Measurements from ENCODE around the gene PRKAR2B.
"Not testable (repeated sequence)": the region's sequence is repeated elsewhere in the genome, so short reads cannot be mapped to it uniquely, and the experiment has no call there.

PRKAR2B gene

DNA sequence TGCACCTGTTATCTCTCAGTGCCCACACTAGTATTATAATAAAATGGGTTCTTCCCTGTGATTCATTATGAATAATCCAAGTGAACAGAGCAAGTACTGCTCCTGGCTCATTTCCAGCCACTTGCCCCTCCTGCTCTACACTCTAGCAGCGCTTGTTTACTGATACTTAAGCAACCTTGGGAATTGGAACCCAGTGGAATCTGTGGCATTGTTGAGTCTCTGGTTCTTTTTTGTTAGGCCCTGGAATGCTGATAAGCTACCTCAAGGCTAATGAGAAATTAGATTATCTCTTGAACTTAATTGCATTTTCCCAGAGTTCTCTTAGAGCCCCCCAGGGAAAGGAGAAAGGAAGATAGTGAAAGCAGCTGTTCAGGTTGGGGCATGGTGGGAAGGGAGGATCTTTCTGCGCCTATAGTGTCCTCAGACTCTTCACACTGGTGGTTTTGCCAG lies 34.0 kb downstream of the PRKAR2B start:
- DNase-seq (ENCODE audit: low read depth): no peak

DNA sequence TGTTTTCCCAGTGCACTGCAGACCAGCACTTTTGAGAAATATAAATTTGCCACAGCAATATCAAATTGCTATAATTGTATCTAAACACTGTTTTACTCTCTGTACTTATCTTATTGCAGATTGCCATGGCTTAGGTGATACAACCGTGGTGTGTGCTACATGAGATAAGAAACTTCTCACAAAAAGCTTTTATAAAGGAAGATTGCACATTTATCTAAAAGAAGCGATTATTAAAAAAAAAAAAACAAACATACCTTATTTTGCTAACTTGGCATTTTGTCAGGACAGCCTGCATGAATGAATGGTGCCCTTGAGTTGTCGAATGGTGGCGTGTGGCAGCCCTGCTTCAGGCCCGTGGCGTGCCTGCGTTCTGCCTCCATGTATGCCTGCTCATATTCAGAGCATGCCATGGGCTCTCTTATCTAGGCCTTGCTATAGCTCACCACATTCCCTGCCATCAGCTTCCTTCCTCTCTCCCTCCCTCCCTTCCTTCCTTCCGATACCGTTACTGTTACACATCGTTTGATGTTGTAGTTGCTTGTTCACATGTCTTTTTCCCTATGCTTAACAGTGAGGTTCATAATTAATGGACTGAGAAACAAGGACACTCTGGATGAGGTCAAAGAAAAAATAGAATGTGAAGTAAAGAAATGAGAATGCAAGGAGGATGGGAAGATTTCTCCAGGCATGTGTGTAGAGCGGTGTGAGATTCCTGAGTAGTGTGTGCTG lies 34.9 kb downstream of the PRKAR2B start:
- no peak for DNase-seq (ENCODE audit: low read depth)

GRCh38 chr7:107080099-107080505 lies 35.6 kb downstream of the PRKAR2B start:
- no peak for DNase-seq (ENCODE audit: low read depth)

DNA sequence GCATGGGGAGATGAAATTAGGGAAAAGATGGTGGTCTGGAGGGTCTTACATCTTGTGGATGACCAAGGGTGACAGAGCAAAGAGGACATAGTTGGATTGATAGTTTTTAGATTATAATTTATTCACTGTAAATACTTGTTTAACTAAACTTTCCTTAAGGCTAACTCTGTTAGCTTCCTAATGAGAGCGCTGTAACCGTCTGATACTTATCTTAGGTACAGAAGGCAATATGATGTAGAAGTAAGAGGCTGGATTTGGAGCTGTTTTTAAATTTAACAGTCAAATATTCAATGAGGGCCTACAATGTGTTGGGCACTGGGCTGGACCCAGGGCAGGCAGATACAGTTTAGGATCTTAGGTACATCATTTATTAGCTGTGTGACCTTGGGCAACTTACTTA lies 36.0 kb downstream of the PRKAR2B start:
- no peak for DNase-seq (ENCODE audit: low read depth)

GRCh38 chr7:107085180-107085579 lies 40.7 kb downstream of the PRKAR2B start:
- no peak for DNase-seq (ENCODE audit: low read depth)

GRCh38 chr7:107089627-107090026 lies 45.1 kb downstream of the PRKAR2B start:
- DNase-seq (ENCODE audit: low read depth): no peak

GRCh38 chr7:107090457-107090856 lies 46.0 kb downstream of the PRKAR2B start:
- no peak for DNase-seq (ENCODE audit: low read depth)

GRCh38 chr7:107091306-107091705 lies 46.8 kb downstream of the PRKAR2B start:
- no peak for DNase-seq (ENCODE audit: low read depth)

DNA sequence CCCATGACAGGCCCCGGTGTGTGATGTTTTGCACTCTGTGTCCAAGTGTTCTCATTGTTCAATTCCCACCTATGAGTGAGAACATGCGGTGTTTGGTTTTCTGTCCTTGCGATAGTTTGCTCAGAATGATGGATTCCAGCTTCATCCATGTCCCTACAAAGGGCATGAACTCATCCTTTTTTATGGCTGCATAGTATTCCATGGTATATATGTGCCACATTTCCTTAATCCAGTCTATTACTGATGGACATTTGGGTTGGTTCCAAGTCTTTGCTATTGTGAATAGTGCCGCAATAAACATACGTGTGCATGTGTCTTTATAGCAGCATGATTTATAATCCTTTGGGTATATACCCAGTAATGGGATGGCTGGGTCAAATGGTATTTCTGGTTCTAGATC lies 49.2 kb downstream of the PRKAR2B start:
- not testable (repeated sequence) for DNase-seq (ENCODE audit: low read depth)

DNA sequence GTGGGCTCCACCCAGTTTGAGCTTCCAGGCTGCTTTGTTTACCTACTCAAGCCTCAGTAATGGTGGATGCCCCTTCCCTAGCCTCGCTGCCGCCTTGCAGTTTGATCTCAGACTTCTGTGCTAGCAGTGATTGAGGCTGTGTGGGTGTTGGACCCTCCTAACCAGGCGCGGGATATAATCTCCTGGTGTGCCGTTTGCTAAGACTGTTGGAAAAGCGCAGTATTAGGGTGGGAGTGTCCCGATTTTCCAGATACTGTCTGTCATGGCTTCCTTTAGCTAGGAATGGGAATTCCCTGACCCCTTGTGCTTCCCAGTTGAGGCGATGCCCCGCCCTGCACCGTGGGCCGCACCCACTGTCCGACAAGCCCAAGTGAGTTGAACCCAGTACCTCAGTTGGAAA lies 54.6 kb downstream of the PRKAR2B start:
- DNase-seq (ENCODE audit: low read depth): not testable (repeated sequence)

DNA sequence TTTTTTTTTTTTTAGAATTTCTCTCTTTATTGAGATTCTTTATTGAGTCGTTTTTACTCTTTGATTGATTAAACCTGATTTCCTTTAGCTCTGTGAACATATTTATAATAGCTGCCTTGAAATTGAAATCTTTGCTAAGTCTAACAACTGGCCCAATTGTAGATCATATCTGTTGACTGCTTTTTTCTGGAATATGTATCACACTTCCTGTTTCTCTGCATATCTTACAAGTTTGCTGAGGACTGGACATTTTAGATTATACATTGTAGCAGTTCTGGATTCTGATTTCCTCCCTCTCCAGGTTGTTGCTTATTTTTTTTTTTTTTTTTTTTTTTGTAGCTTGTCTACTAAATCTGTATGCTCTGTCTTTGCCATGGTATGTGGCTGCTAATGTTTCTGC lies 56.3 kb downstream of the PRKAR2B start:
- no peak for DNase-seq (ENCODE audit: low read depth)

GRCh38 chr7:107103369-107103768 lies 58.9 kb downstream of the PRKAR2B start:
- DNase-seq (ENCODE audit: low read depth): no peak

DNA sequence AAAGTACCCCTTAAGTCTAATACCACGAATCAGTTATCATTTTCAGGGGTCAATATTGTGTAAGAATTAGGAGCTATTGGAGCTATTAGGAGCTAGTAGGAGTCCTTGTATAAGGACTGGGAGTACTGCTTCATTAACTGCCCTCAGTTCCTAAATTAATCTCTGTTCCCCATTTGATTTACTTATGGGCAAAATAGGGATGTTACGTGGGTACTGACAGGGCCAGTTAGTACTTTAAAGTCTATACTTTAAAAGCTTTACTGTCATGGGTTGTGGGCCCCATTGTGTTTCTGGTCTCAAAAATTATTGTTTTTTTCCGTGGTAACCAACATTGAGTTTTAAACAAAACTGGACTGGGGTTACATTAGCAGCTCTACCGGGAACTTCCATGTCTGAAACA lies 60.3 kb downstream of the PRKAR2B start:
- DNase-seq (ENCODE audit: low read depth): no peak

DNA sequence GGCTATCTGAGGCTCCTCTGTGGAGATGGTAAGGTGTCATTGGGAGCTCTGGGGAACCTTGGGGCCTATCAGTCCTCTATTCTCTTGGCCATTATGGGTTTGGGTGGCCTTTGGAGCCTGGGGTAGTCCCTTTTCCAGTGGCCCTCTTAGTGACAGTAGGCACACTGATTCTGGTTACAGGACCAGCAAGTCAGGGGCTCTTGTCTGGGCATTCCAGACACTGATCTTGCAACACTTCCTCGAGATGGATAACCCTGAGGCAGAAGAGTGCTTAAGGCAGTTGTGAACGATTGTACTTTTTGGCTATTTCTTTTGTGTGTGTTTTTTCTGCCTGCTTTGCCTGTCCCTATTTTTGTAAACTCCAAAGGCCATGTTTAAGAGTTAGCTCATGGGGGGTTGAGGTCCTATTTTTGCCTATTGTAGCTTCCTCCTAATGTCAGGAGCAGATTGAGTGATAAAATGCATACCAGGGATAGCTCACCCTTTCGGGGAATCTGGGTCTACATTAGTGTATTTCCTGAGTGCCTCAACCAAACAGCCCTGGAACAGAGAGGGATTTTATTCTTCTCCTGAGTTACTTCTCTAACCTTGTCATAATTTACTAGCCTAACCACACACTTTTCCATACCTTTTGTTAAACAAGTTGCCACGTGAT lies 61.2 kb downstream of the PRKAR2B start:
- DNase-seq (ENCODE audit: low read depth): no peak

DNA sequence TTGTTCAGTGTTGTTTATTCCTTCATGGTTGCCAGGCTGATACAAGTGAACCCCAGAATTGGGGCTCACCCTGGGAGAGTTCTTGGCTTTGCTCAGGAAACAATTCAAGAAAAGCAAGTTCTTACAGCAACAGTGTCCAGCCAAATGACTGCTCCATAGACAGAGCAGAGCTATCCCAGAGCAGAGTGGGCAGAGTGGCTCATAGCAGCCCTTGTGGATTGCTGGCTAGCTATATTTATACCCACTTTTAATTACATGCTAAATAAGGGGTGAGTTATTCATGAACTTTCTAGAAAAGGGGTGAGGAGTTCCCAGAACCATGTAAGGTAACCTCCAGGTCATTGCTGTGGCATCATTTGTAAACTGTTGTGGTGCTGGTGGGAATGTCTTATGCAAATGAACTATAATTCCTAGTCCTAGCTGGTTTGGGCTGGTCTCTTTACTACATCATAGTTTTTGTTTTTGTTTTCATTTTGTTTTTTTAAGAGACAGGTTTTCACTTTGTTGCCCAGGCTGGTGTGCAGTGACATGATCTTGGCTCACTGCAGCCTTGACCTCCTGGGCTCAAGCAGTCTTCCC lies 64.4 kb downstream of the PRKAR2B start:
- no peak for DNase-seq (ENCODE audit: low read depth)

- DNase-seq (ENCODE audit: low read depth): no peak
These were observed 65.5 kb downstream of the PRKAR2B start for GRCh38 chr7:107109955-107110354.

- DNase-seq (ENCODE audit: low read depth): no peak
These were observed 66.7 kb downstream of the PRKAR2B start for GRCh38 chr7:107111196-107111595.

DNA sequence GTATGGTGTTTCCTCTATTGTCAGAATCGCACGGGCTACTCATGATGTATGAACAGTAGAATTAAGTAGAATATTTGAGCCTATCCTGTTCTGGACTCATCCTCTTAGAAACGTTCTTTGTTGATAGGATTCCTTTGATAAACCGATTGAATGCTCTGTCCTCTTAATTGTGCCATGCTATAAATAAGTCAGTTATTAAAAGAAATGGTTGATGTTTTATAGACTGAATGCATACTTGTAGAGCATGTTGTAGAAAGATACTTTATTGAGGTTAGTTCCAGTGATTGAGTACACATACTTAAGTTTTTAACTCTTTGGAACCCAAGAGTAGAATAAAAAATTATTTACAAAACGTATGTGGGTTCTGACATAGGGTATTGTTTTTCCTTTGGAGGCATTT lies 69.4 kb downstream of the PRKAR2B start:
- no peak for DNase-seq (ENCODE audit: low read depth)

- no peak for DNase-seq (ENCODE audit: low read depth)
These were observed 70.6 kb downstream of the PRKAR2B start for GRCh38 chr7:107115114-107115513.

DNA sequence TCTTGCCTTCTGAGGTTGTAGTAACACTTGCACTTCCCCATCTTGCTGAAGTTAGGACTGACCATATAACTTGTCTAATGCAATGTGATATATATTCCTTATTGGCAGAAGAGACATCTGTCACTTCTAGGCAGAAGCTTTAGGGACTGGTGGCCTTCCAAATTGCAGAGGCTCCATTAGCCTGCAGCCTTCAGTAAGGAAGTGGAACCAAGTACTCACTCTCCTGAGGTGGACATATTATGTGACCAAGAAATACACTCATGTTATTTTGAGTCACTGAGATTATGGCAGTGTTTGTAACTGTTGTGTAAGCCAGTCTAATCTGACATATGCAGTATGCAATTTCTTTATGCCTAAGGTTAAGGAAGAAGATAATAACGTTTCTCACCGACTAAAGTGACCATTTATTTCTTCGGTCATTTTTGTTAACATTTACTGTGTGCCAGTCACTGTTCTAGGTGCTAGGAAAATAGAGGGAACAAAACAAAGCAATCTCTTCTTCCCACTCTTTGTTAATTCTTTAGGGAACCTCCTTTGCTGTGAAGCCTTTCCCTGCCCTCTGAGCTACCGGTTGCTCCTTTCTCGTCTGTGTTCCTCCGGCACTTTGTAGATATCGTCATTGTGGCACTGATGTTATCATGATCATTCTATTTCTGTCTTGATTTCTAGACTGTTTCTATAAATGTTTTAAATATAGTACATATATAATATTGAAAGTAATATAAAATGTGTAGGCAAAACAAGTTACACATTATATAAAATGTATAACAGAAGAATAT lies 71.4 kb downstream of the PRKAR2B start:
- DNase-seq (ENCODE audit: low read depth): no peak

- DNase-seq (ENCODE audit: low read depth): no peak
These were observed 73.8 kb downstream of the PRKAR2B start for GRCh38 chr7:107118109-107118900.

Data from HS-27A (cell line).